HG03045 (cell line): ENCODE data around the gene PCSK6.
"Not testable (repeated sequence)": the region's sequence is repeated elsewhere in the genome, so short reads cannot be mapped to it uniquely, and the experiment has no call there.

Experiments used
- ATAC-seq: cut with Tn5 transposase; IDR thresholded peaks from one replicate; pipeline ENCODE4 v1.9.1; 2021; ENCODE audit warnings: mild to moderate bottlenecking, moderate library complexity; ENCODE audit not compliant: unreplicated experiment

The PCSK6 gene

GRCh38 chr15:101384276-101384675 is 105.2 kb downstream of the PCSK6 start:
- ATAC-seq: no peak

- ATAC-seq: no peak
Measured at GRCh38 chr15:101382544-101382943, 107.0 kb downstream of the PCSK6 start.

- ATAC-seq: no peak
Measured at GRCh38 chr15:101381671-101382212, 107.8 kb downstream of the PCSK6 start.

- no peak for ATAC-seq
Measured at GRCh38 chr15:101380146-101380545, 109.4 kb downstream of the PCSK6 start.

GRCh38 chr15:101379647-101380046 is 109.9 kb downstream of the PCSK6 start:
- ATAC-seq: no peak

GRCh38 chr15:101378879-101379278 is 110.6 kb downstream of the PCSK6 start:
- no peak for ATAC-seq

GRCh38 chr15:101378171-101378755 is 111.2 kb downstream of the PCSK6 start:
- ATAC-seq: no peak

GRCh38 chr15:101376615-101377395 is 112.7 kb downstream of the PCSK6 start:
- ATAC-seq: no peak

- ATAC-seq: not testable (repeated sequence)
Measured at GRCh38 chr15:101375006-101375405, 114.5 kb downstream of the PCSK6 start.

GRCh38 chr15:101374326-101374725 is 115.2 kb downstream of the PCSK6 start:
- no peak for ATAC-seq

- no peak for ATAC-seq
Measured at GRCh38 chr15:101373577-101373976, 115.9 kb downstream of the PCSK6 start.

- no peak for ATAC-seq
Measured at GRCh38 chr15:101372960-101373525, 116.5 kb downstream of the PCSK6 start.

- no peak for ATAC-seq
Measured at GRCh38 chr15:101372149-101372577, 117.3 kb downstream of the PCSK6 start.

- no peak for ATAC-seq
Measured at GRCh38 chr15:101371519-101371918, 118.0 kb downstream of the PCSK6 start.

GRCh38 chr15:101371081-101371480 is 118.4 kb downstream of the PCSK6 start:
- ATAC-seq: no peak

GRCh38 chr15:101370330-101371024 is 119.0 kb downstream of the PCSK6 start:
- no peak for ATAC-seq

GRCh38 chr15:101369676-101370075 is 119.8 kb downstream of the PCSK6 start:
- no peak for ATAC-seq

GRCh38 chr15:101368861-101369642 is 120.5 kb downstream of the PCSK6 start:
- no peak for ATAC-seq

- ATAC-seq: no peak
Measured at GRCh38 chr15:101368086-101368780, 121.3 kb downstream of the PCSK6 start.

GRCh38 chr15:101366853-101367252 is 122.7 kb downstream of the PCSK6 start:
- ATAC-seq: no peak
